NCI-H2029 treated with DMSO at 0.1 percent for 48 hours (cell line): ENCODE results near the gene DDTL.

Source experiments
- DNase-seq: peaks from one replicate; lab custom pipeline; 2025; lab: John Stamatoyannopoulos, UW

Gene DDTL

GRCh38 chr22:24006207-24006913 lies 39.7 kb downstream of the DDTL start:
- no peak for DNase-seq

GRCh38 chr22:24006914-24007214 lies 40.2 kb downstream of the DDTL start:
- DNase-seq, result no peak

- no peak for DNase-seq
Observed at GRCh38 chr22:24007253-24008021, 40.7 kb downstream of the DDTL start.

GRCh38 chr22:24008022-24008283 lies 41.3 kb downstream of the DDTL start:
- no peak for DNase-seq

GRCh38 chr22:24008381-24009226 lies 41.9 kb downstream of the DDTL start:
- no peak for DNase-seq

- no peak for DNase-seq
Observed at GRCh38 chr22:24009227-24010017, 42.7 kb downstream of the DDTL start.

GRCh38 chr22:24010018-24010391 lies 43.3 kb downstream of the DDTL start:
- no peak for DNase-seq

GRCh38 chr22:24011735-24012068 lies 45.0 kb downstream of the DDTL start:
- peak; percentile 27 for DNase-seq

- no peak for DNase-seq
Observed at GRCh38 chr22:24016156-24016555, 49.5 kb downstream of the DDTL start.

GRCh38 chr22:24021304-24021703 lies 54.6 kb downstream of the DDTL start:
- DNase-seq, result no peak
